Hepatocyte (in vitro differentiated cells): Measurements from ENCODE around the gene SPHK2.

Experiments
- CTCF ChIP-seq: fragments of 200-600 bp; sonication (generic); IDR thresholded peaks from 2 replicates; pipeline ENCODE4 v1.5.1; 2016; ENCODE audit warnings: antibody characterized with exemption, mild to moderate bottlenecking; ENCODE audit not compliant: poor library complexity
- EZH2 ChIP-seq: fragments of 200-600 bp; sonication (generic); IDR thresholded peaks from 2 replicates; pipeline ENCODE4 v1.6.1; 2016; ENCODE audit warnings: antibody characterized with exemption, mild to moderate bottlenecking, borderline replicate concordance
- EZH2phosphoT487 ChIP-seq: fragments of 200-600 bp; sonication (generic); IDR thresholded peaks from one replicate; pipeline ENCODE4 v1.6.1; 2018; ENCODE audit warnings: antibody characterized with exemption, mild to moderate bottlenecking, low read depth, moderate library complexity; ENCODE audit not compliant: unreplicated experiment, severe bottlenecking

GRCh38 chr19:48676887-48677286 is 57.6 kb downstream of the SPHK2 start:
- no peak for TF ChIP-seq CTCF
- TF ChIP-seq EZH2phosphoT487: no peak
- no peak for TF ChIP-seq EZH2
